K562 (cell line): ENCODE results near the gene BMP2K. TPM values are rescaled to one million over a fixed set of nuclear protein-coding genes. Genes with fewer than 3 reads are reported as not detected.
A peak's percentile ranks its signal among the peaks of the same experiment; 100 is the strongest.

Source experiments
- CHD2 ChIP-seq: IDR thresholded peaks from 2 replicates; pipeline ENCODE4 v1.6.1; 2011; ENCODE audit warnings: low read depth, low read length
- EP400 ChIP-seq: fragments of 450-650 bp; IDR thresholded peaks from 2 replicates; pipeline ENCODE4 v1.6.1; 2017; ENCODE audit warnings: antibody characterized with exemption, mild to moderate bottlenecking, moderate library complexity
- HDAC8 ChIP-seq: fragments of 450-650 bp; IDR thresholded peaks from 2 replicates; pipeline ENCODE4 v1.6.1; 2016; ENCODE audit warnings: mild to moderate bottlenecking, missing genetic modification characterization, moderate library complexity, missing compliant biosample characterization
- NUFIP1 ChIP-seq: fragments of 450-650 bp; IDR thresholded peaks from 2 replicates; pipeline ENCODE4 v1.6.1; 2018; ENCODE audit not compliant: partially characterized antibody
- SAP30 ChIP-seq: fragments of 200-600 bp; sonication (generic); IDR thresholded peaks from 2 replicates; pipeline ENCODE4 v1.6.1; 2012; ENCODE audit warnings: borderline replicate concordance, low read depth, mild to moderate bottlenecking, moderate library complexity, low read length, control low read depth, inconsistent platforms; ENCODE audit not compliant: insufficient read depth, poor library complexity, severe bottlenecking
- SMARCB1 ChIP-seq: IDR thresholded peaks from 2 replicates; pipeline ENCODE4 v1.6.1; 2011; ENCODE audit warnings: improper control_type of control experiment, low read depth; ENCODE audit not compliant: insufficient read length
- XRCC4 ChIP-seq: IDR thresholded peaks from one replicate; pipeline ENCODE4 v1.6.1; 2011; ENCODE audit not compliant: insufficient read depth, insufficient read length; ENCODE audit errors: extremely low read depth
- ZNF175 ChIP-seq: fragments of 200-800 bp; sonication (Bioruptor generic); IDR thresholded peaks from 2 replicates; pipeline ENCODE4 v1.6.1; 2016; ENCODE audit warnings: low read depth, mild to moderate bottlenecking, missing genetic modification characterization, missing compliant biosample characterization
- ZNF184 ChIP-seq: sonication (generic); formaldehyde crosslinking; IDR thresholded peaks from 2 replicates; pipeline ENCODE4 v1.5.0; 2020; ENCODE audit warnings: missing genetic modification reagents
- ZNF212 ChIP-seq: fragments of 450-650 bp; formaldehyde crosslinking; IDR thresholded peaks from 2 replicates; pipeline ENCODE4 v1.4.0; 2020; ENCODE audit warnings: mild to moderate bottlenecking
- ZNF24 ChIP-seq: fragments of 450-650 bp; IDR thresholded peaks from 2 replicates; pipeline ENCODE4 v1.6.1; 2016
- ZNF274 ChIP-seq: IDR thresholded peaks from 2 replicates; pipeline ENCODE4 v1.6.1; 2011; ENCODE audit warnings: low read depth, mild to moderate bottlenecking, low read length, moderate library complexity, borderline replicate concordance
- ZNF354B ChIP-seq: fragments of 250-450 bp; sonication (Bioruptor Pico); IDR thresholded peaks from 2 replicates; pipeline ENCODE4 v1.4.0; 2020
- ZNF75A ChIP-seq: fragments of 450-650 bp; formaldehyde crosslinking; IDR thresholded peaks from 2 replicates; pipeline ENCODE4 v1.4.0; 2020; ENCODE audit warnings: mild to moderate bottlenecking
- polyA plus RNA-seq, 8 experiments: library from polyadenylated mRNA; depleted of rRNA in 4 of 8; stranded (reverse) in 5 of 8; unstranded in 3 of 8; fragments of >200 nt; fragmentation: Nextera tagmentation in 2 of 8; fragmentation: Illumina TruSeq in 1 of 8; extraction: Ambion mirVana in 2 of 8; extraction: Trizol in 1 of 8; gene quantifications; 2 replicates each; pipeline versions ENCODE4 v1.2.1 to v1.2.3, GENCODE V29; 2011 to 2014; ENCODE audit warnings: inconsistent platforms in 1 of 8, missing spikeins in 1 of 8
- total RNA-seq, 7 experiments: library from RNA; depleted of rRNA in 6 of 7; stranded (reverse); fragments of >200 nt in 6 of 7; fragmentation: Illumina TruSeq in 2 of 7; extraction: Trizol in 2 of 7; gene quantifications; 2 replicates each; pipeline versions ENCODE4 v1.2.1 to v1.2.3, GENCODE V29; 2011 to 2021; ENCODE audit warnings: low replicate concordance in 1 of 7
- TF ChIP-seq, protein P1 (sequence below), 2 experiments: fragments of 450-650 bp in 1 of 2; sonication (generic) in 1 of 2; formaldehyde crosslinking in 1 of 2; IDR thresholded peaks; 2 replicates each; pipeline versions ENCODE4 v1.7.1 to v1.9.0; 2016 to 2022; ENCODE audit warnings: inconsistent platforms in 1 of 2, mild to moderate bottlenecking in 1 of 2, missing genetic modification reagents in 1 of 2
- TF ChIP-seq, protein P2 (sequence below): fragments of 200-400 bp; formaldehyde crosslinking; IDR thresholded peaks from 2 replicates; pipeline ENCODE4 v1.6.1; 2017; ENCODE audit warnings: mild to moderate bottlenecking, low read depth, low read length, moderate library complexity
- TF ChIP-seq, protein P3 (sequence below): sonication (generic); formaldehyde crosslinking; IDR thresholded peaks from 2 replicates; pipeline ENCODE4 v1.8.0; 2023; ENCODE audit warnings: mild to moderate bottlenecking, missing genetic modification reagents

BMP2K gene
- total and polyA plus RNA-seq, 9 of the 15 experiments (the other 6 are each of a cell fraction or from before 2014, with no cell fraction given), result 17.0 to 217 (median 104) TPM

DNA sequence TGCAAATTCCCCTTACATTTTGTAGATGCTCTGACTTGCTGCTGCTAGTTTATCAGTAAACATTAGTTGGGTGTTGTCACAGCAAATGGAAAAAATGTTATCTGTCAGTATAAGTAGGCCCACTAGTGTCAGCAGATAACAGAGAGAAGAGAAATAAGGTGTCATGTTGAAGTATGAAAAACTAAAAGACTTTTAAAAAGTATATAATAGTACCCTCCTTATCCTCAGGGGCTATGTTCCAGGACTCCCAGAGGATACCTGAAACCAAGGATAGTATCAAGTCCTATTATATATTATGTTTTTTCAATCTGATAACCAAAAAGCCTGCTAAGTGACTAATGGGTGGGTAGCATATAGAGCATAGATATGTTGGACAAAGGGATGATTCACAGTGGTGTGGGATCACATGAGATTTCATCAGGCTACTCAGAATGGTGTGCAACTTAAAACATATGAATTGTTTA is 11.6 kb upstream of the BMP2K start (continued):
- TF ChIP-seq, protein P1, sequence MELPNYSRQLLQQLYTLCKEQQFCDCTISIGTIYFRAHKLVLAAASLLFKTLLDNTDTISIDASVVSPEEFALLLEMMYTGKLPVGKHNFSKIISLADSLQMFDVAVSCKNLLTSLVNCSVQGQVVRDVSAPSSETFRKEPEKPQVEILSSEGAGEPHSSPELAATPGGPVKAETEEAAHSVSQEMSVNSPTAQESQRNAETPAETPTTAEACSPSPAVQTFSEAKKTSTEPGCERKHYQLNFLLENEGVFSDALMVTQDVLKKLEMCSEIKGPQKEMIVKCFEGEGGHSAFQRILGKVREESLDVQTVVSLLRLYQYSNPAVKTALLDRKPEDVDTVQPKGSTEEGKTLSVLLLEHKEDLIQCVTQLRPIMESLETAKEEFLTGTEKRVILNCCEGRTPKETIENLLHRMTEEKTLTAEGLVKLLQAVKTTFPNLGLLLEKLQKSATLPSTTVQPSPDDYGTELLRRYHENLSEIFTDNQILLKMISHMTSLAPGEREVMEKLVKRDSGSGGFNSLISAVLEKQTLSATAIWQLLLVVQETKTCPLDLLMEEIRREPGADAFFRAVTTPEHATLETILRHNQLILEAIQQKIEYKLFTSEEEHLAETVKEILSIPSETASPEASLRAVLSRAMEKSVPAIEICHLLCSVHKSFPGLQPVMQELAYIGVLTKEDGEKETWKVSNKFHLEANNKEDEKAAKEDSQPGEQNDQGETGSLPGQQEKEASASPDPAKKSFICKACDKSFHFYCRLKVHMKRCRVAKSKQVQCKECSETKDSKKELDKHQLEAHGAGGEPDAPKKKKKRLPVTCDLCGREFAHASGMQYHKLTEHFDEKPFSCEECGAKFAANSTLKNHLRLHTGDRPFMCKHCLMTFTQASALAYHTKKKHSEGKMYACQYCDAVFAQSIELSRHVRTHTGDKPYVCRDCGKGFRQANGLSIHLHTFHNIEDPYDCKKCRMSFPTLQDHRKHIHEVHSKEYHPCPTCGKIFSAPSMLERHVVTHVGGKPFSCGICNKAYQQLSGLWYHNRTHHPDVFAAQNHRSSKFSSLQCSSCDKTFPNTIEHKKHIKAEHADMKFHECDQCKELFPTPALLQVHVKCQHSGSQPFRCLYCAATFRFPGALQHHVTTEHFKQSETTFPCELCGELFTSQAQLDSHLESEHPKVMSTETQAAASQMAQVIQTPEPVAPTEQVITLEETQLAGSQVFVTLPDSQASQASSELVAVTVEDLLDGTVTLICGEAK (IDR thresholded peaks at IDR 0.05), result no peak
- TF ChIP-seq, protein P1 (CRISPR knock-in tag; IDR thresholded peaks at IDR 0.05), result no peak
- TF ChIP-seq XRCC4 (no peak), HDAC8 (tag) (no peak), SAP30 (no peak), ZNF75A (no peak), ZNF212 (CRISPR knock-in tag) (no peak), ZNF175 (CRISPR knock-in tag) (0 out of 2 replicates have a peak, but pooled peaks have one; percentile 6), NUFIP1 (no peak), ZNF274 (no peak), ZNF184 (CRISPR knock-in tag) (no peak), EP400 (peak; percentile 41; the same call in 1 of the 2 replicates), ZNF24 (no peak), CHD2 (no peak), SMARCB1 (peak; percentile 53), ZNF354B (CRISPR knock-in tag) (no peak)
- TF ChIP-seq, protein P2, sequence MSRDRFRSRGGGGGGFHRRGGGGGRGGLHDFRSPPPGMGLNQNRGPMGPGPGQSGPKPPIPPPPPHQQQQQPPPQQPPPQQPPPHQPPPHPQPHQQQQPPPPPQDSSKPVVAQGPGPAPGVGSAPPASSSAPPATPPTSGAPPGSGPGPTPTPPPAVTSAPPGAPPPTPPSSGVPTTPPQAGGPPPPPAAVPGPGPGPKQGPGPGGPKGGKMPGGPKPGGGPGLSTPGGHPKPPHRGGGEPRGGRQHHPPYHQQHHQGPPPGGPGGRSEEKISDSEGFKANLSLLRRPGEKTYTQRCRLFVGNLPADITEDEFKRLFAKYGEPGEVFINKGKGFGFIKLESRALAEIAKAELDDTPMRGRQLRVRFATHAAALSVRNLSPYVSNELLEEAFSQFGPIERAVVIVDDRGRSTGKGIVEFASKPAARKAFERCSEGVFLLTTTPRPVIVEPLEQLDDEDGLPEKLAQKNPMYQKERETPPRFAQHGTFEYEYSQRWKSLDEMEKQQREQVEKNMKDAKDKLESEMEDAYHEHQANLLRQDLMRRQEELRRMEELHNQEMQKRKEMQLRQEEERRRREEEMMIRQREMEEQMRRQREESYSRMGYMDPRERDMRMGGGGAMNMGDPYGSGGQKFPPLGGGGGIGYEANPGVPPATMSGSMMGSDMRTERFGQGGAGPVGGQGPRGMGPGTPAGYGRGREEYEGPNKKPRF, result no peak
- TF ChIP-seq, protein P3, sequence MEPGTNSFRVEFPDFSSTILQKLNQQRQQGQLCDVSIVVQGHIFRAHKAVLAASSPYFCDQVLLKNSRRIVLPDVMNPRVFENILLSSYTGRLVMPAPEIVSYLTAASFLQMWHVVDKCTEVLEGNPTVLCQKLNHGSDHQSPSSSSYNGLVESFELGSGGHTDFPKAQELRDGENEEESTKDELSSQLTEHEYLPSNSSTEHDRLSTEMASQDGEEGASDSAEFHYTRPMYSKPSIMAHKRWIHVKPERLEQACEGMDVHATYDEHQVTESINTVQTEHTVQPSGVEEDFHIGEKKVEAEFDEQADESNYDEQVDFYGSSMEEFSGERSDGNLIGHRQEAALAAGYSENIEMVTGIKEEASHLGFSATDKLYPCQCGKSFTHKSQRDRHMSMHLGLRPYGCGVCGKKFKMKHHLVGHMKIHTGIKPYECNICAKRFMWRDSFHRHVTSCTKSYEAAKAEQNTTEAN (CRISPR knock-in tag), result no peak
